Pancreas (tissue), 10 donors: ENCODE results near the gene LRP1B. TPM values are rescaled to one million over a fixed set of nuclear protein-coding genes. Genes with fewer than 3 reads are reported as not detected.

Experiments used
- ATAC-seq, 4 donors: fragments of 200-7000 bp; cut with Tn5 transposase; one replicate each; pipeline versions ENCODE4 v1.8.0 to v1.9.1; 2020; ENCODE audit warnings: mild to moderate bottlenecking in 4 of 4, moderate library complexity in 4 of 4
- DNase-seq, 6 donors: peaks; one replicate each; pipeline ENCODE4 v3.0.0-alpha.2; 2020
- FAIRE-seq: peaks from 2 replicates; lab custom pipeline; 2012; peaks lifted over from hg19 to GRCh38; lab: Jason Lieb, UNC
- H3K27ac ChIP-seq, 4 donors: fragments of 200-600 bp; sonication (generic); 1 replicate in 3 of 4; 2 replicates in 1 of 4; pipeline versions ENCODE4 v1.5.0 to v1.8.0; 2020
- H3K27me3 ChIP-seq, 4 donors: fragments of 200-600 bp; one replicate each; pipeline ENCODE4 v1.8.0; 2021
- H3K36me3 ChIP-seq, 3 donors: fragments of 200-600 bp; sonication (generic) in 1 of 3; one replicate each; pipeline versions ENCODE4 v1.5.0 to v1.8.0; 2020 to 2021
- H3K4me1 ChIP-seq, 3 donors: fragments of 200-600 bp; one replicate each; pipeline ENCODE4 v1.8.0; 2021
- H3K4me3 ChIP-seq, 4 donors: fragments of 200-600 bp; sonication (generic) in 2 of 4; one replicate each; pipeline versions ENCODE4 v1.5.0 to v1.8.0; 2020 to 2021
- H3K9me3 ChIP-seq, 4 donors: fragments of 200-600 bp; one replicate each; pipeline ENCODE4 v1.8.0; 2021
- CTCF ChIP-seq, 4 donors: fragments of 200-600 bp; sonication (generic) in 3 of 4; IDR thresholded peaks; one replicate each; pipeline versions ENCODE4 v1.5.0 to v1.8.0; 2021; ENCODE audit warnings: antibody characterized with exemption in 4 of 4
- WGBS, 2 donors: extraction: QIAGEN DNeasy Blood & Tissue Kit; methylation state at CpG; one replicate each; pipeline ENCODE4 v1.1.7; 2013; 5-methylcytosine and 5-hydroxymethylcytosine counted together
- intact Hi-C, 3 donors: fragments of 100-400 bp; cut with DNase I; formaldehyde crosslinking; loops; one replicate each; pipeline versions ENCODE4 v1.11.1 to v1.14.2; 2022
- polyA plus RNA-seq, 2 donors: library from polyadenylated mRNA; stranded (reverse); fragments of 200-250 nt; gene quantifications; one replicate each; pipeline ENCODE4 v1.2.3, GENCODE V29; 2013
- total RNA-seq, 6 donors: library from RNA; stranded (reverse); fragmentation: NEBNext Ultra II Directional in 4 of 6; extraction: Animal tissue kit (Norgen Biotek cat#: 25700) in 4 of 6; gene quantifications; one replicate each; pipeline versions ENCODE4 v1.2.1 to v1.2.4, GENCODE V29; 2021 to 2023
- donor health status: healthy with polysubstance abuse.
- donor health status: DM: no; HTN: no; CAD: no; lungs with moderate emphysema.
- donor health status: DM: no; HTN: no; CAD: no.
- donor health status: control.
- donor health status: control.
- donor health status: Bipolar disorder and iron deficiency.
- donor health status: DM: yes; HTN: yes; CAD: no.
- donor health status: DM: no; HTN: no; CAD: no.
- donor health status: DM: no; HTN: no; CAD: no.
- donor health status: DM: yes; HTN: yes; CAD: no.

LRP1B gene
- total and polyA plus RNA-seq, 8 donors: 0.06 to 0.55 (median 0.25) TPM

- 64 to 76% methylated on average over 3 of the region's 3 CpGs for WGBS, 2 donors
- H3K9me3 ChIP-seq: no peaks in the 10 kb centered on the region
- no peak for DNase-seq
- H3K27ac ChIP-seq: no peak overlapping the region
- H3K36me3 ChIP-seq: no peaks in the 10 kb centered on the region
- H3K4me3 ChIP-seq: no peak overlapping the region
- H3K4me1 ChIP-seq: no peaks in the 10 kb centered on the region
- intact Hi-C loops: no loop called here
- no peak for ATAC-seq
- no peak for FAIRE-seq
- TF ChIP-seq CTCF (IDR thresholded peaks at IDR 0.05): no peak
- H3K27me3 ChIP-seq: no peaks in the 10 kb centered on the region
Observed at GRCh38 chr2:141728142-141728541, 402.7 kb downstream of the LRP1B start.

- no peak for DNase-seq
- intact Hi-C loops: no loop called here
- H3K4me1 ChIP-seq: no peaks in the 10 kb centered on the region
- no peak overlapping the region for H3K27ac ChIP-seq
- 66 to 68% methylated on average over 3 of the region's 3 CpGs for WGBS, 2 donors
- ATAC-seq: no peak
- no peaks in the 10 kb centered on the region for H3K27me3 ChIP-seq
- H3K4me3 ChIP-seq: no peak overlapping the region
- no peaks in the 10 kb centered on the region for H3K9me3 ChIP-seq
- H3K36me3 ChIP-seq: no peaks in the 10 kb centered on the region
- FAIRE-seq: no peak
- TF ChIP-seq CTCF (IDR thresholded peaks at IDR 0.05): no peak
Observed at GRCh38 chr2:141724426-141724825, 406.4 kb downstream of the LRP1B start.

GRCh38 chr2:141723814-141724213 is 407.0 kb downstream of the LRP1B start:
- intact Hi-C loops: no loop called here
- no peaks in the 10 kb centered on the region for H3K9me3 ChIP-seq
- no peak overlapping the region for H3K27ac ChIP-seq
- ATAC-seq (no peak), DNase-seq (no peak), FAIRE-seq (no peak)
- no peaks in the 10 kb centered on the region for H3K4me1 ChIP-seq
- H3K4me3 ChIP-seq: no peak overlapping the region
- WGBS, 2 donors: 48 to 66% methylated on average over 2 of the region's 2 CpGs
- no peaks in the 10 kb centered on the region for H3K27me3 ChIP-seq
- H3K36me3 ChIP-seq: no peaks in the 10 kb centered on the region
- TF ChIP-seq CTCF (IDR thresholded peaks at IDR 0.05): no peak

GRCh38 chr2:141720476-141720875 is 410.3 kb downstream of the LRP1B start:
- Histone ChIP-seq H3K27ac (no peak overlapping the region), H3K4me3 (no peak overlapping the region), H3K36me3 (no peaks in the 10 kb centered on the region), H3K4me1 (no peaks in the 10 kb centered on the region), H3K27me3 (no peaks in the 10 kb centered on the region), H3K9me3 (no peaks in the 10 kb centered on the region)
- FAIRE-seq (no peak), DNase-seq (no peak), ATAC-seq (no peak)
- intact Hi-C loops: no loop called here
- 50 to 70% methylated on average over 3 of the region's 3 CpGs for WGBS, 2 donors
- TF ChIP-seq CTCF (IDR thresholded peaks at IDR 0.05): no peak

- FAIRE-seq (no peak), DNase-seq (no peak), ATAC-seq (no peak)
- no peak for TF ChIP-seq CTCF (IDR thresholded peaks at IDR 0.05)
- Histone ChIP-seq H3K27me3 (no peaks in the 10 kb centered on the region), H3K9me3 (no peaks in the 10 kb centered on the region), H3K27ac (no peak overlapping the region), H3K36me3 (no peaks in the 10 kb centered on the region), H3K4me1 (no peaks in the 10 kb centered on the region), H3K4me3 (no peak overlapping the region)
- WGBS, 2 donors: 64 to 76% methylated on average over 1 of the region's 1 CpG
- intact Hi-C loops: no loop called here
Observed at GRCh38 chr2:141714496-141714895, 416.3 kb downstream of the LRP1B start.
